ENCODE measurements around the gene SLIT2. TPM values are rescaled to one million over a fixed set of nuclear protein-coding genes. Genes with fewer than 3 reads are reported as not detected.

Gene SLIT2
- total RNA-seq, 1 donor from 2014 or later = 0.13 TPM

GRCh38 chr4:20292739-20293138, 41.0 kb downstream of the SLIT2 start:
- no peaks in the 10 kb centered on the region for H3K36me3 Mint-ChIP-seq (ENCODE audit: low read depth)
- H3K4me1 Mint-ChIP-seq (ENCODE audit: low read depth) = no peaks in the 10 kb centered on the region
- DNase-seq (ENCODE audit: low spot score) = no peak
- H3K9me3 Mint-ChIP-seq = no peaks in the 10 kb centered on the region
- no peaks in the 10 kb centered on the region for H3K27me3 Mint-ChIP-seq (ENCODE audit: insufficient read depth)
- H3K4me3 Mint-ChIP-seq = no peak overlapping the region
- no peak overlapping the region for H3K27ac Mint-ChIP-seq
- intact Hi-C loops (cut with micrococcal nuclease) = no loop called here

GRCh38 chr4:20297261-20297660, 45.6 kb downstream of the SLIT2 start:
- Mint-ChIP-seq H3K9me3 (no peaks in the 10 kb centered on the region), H3K27ac (no peak overlapping the region), H3K4me3 (no peak overlapping the region), H3K27me3 (ENCODE audit: insufficient read depth) (no peaks in the 10 kb centered on the region), H3K4me1 (ENCODE audit: low read depth) (no peaks in the 10 kb centered on the region), H3K36me3 (ENCODE audit: low read depth) (no peaks in the 10 kb centered on the region)
- DNase-seq (ENCODE audit: low spot score) = no peak
- intact Hi-C loops (cut with micrococcal nuclease) = no loop called here

- intact Hi-C loops (cut with micrococcal nuclease) = no loop called here
- Mint-ChIP-seq H3K4me1 (ENCODE audit: low read depth) (no peaks in the 10 kb centered on the region), H3K9me3 (no peaks in the 10 kb centered on the region), H3K4me3 (no peak overlapping the region), H3K27me3 (ENCODE audit: insufficient read depth) (no peaks in the 10 kb centered on the region), H3K36me3 (ENCODE audit: low read depth) (no peaks in the 10 kb centered on the region), H3K27ac (no peak overlapping the region)
- no peak for DNase-seq (ENCODE audit: low spot score)
Observed at GRCh38 chr4:20297783-20298182, 46.1 kb downstream of the SLIT2 start.

DNA sequence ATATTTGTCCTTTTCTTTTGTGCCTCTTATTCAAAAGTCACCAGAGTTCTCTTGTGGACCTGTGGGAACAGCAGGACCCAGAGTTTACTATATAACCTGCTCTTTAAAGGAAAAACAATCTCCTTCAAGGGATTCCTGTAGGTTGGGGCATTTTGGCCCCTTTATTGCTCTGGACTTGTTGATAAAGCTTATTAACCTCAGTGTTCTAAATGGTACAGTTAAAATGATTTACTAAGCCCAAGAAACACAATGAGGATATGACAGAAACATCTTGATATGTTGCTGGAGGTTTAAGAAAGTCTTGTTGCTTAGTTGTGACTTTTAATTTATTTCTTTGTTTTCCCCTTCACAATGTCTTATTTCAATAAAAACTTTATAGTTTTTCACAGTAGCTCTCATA, 46.8 kb downstream of the SLIT2 start:
- Mint-ChIP-seq H3K27me3 (ENCODE audit: insufficient read depth) (no peaks in the 10 kb centered on the region), H3K36me3 (ENCODE audit: low read depth) (no peaks in the 10 kb centered on the region), H3K4me3 (no peak overlapping the region), H3K9me3 (no peaks in the 10 kb centered on the region), H3K27ac (no peak overlapping the region), H3K4me1 (ENCODE audit: low read depth) (no peaks in the 10 kb centered on the region)
- intact Hi-C loops (cut with micrococcal nuclease) = no loop called here
- no peak for DNase-seq (ENCODE audit: low spot score)

DNA sequence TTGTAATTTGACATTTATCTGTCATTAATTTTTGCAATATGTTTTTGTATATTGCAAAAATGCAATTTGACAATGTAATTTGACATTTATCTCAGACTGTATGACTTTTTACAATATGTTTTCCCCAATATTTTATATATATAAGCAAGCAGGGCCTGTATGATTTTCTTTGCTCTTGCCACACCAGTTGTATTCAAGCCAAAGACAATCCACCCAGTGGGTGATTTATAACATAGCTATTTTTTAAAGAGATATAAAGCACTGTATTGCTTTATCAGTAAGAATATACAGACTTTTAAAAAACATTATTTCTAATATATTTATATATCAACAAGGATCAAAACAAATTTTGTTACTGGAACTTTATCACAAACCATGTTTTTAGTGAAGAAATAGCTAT, 47.3 kb downstream of the SLIT2 start:
- no peak for DNase-seq (ENCODE audit: low spot score)
- no peaks in the 10 kb centered on the region for H3K36me3 Mint-ChIP-seq (ENCODE audit: low read depth)
- no peaks in the 10 kb centered on the region for H3K27me3 Mint-ChIP-seq (ENCODE audit: insufficient read depth)
- intact Hi-C loops (cut with micrococcal nuclease) = no loop called here
- no peaks in the 10 kb centered on the region for H3K4me1 Mint-ChIP-seq (ENCODE audit: low read depth)
- no peak overlapping the region for H3K4me3 Mint-ChIP-seq
- no peaks in the 10 kb centered on the region for H3K9me3 Mint-ChIP-seq
- H3K27ac Mint-ChIP-seq = no peak overlapping the region

DNA sequence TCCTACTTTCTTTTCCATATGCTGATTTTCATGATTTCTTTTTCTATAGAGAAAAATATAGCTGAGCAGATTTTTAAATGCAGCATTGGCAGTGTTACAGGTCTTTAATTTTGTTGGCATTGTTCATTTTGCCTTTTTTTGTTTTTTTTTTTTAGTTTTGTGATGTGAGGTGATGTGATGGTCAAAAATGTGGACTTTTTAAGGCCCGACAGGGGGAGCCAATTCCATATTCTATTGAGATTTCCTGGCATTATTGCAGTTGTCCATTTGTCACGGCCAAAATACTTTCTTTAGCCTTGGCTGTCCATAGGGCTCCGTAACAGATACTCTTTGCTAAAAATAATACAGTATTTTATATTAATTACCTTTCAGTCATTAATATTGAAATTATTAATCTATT, 47.8 kb downstream of the SLIT2 start:
- DNase-seq (ENCODE audit: low spot score) = no peak
- Mint-ChIP-seq H3K36me3 (ENCODE audit: low read depth) (no peaks in the 10 kb centered on the region), H3K27me3 (ENCODE audit: insufficient read depth) (no peaks in the 10 kb centered on the region), H3K9me3 (no peaks in the 10 kb centered on the region), H3K27ac (no peak overlapping the region), H3K4me3 (no peak overlapping the region), H3K4me1 (ENCODE audit: low read depth) (no peaks in the 10 kb centered on the region)
- intact Hi-C loops (cut with micrococcal nuclease) = no loop called here

DNA sequence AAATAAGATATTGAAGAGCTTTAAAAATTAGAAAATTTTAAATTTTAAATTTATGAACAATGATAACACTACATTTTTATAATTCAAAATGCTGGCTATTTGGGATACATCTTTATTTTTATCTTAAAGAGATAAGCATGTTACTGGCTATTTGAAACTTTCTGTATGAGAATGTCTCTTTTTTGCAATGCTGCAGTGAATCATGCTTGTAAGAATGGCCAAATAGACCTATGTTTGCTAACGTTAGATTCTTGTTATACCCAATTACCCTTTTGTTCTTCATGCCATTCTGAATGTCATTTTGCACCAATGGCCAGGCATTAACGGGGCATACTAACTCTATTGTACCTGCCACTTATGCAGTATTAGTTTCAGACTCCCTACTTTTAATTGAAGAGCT, 49.5 kb downstream of the SLIT2 start:
- no peaks in the 10 kb centered on the region for H3K4me1 Mint-ChIP-seq (ENCODE audit: low read depth)
- no peak overlapping the region for H3K27ac Mint-ChIP-seq
- no peaks in the 10 kb centered on the region for H3K9me3 Mint-ChIP-seq
- no peak for DNase-seq (ENCODE audit: low spot score)
- no peaks in the 10 kb centered on the region for H3K36me3 Mint-ChIP-seq (ENCODE audit: low read depth)
- H3K4me3 Mint-ChIP-seq = no peak overlapping the region
- intact Hi-C loops (cut with micrococcal nuclease) = no loop called here
- H3K27me3 Mint-ChIP-seq (ENCODE audit: insufficient read depth) = no peaks in the 10 kb centered on the region

All from activated T-helper 1 cell treated with anti-CD3 and anti-CD28 coated beads, Interleukin-12 subunit alpha, Interleukin-12 subunit beta, Interleukin-2, Interleukin-4 antibody, amounts not matched to agents 30 ng/mL and 10 ng/mL and 1 ng/mL, durations not matched to agents 14 hours and 24 hours and 36 hours (primary cell).